HepG2 (cell line): ENCODE results near the gene NAA16. TPM values are rescaled to one million over a fixed set of nuclear protein-coding genes. Genes with fewer than 3 reads are reported as not detected.

Experiments used
- CBX2 ChIP-seq, 2 experiments: fragments of 200-600 bp in 1 of 2; sonication (generic); formaldehyde crosslinking in 1 of 2; IDR thresholded peaks; 2 replicates each; pipeline versions ENCODE4 v1.7.0 to v1.8.1; 2018 to 2022; ENCODE audit warnings: low read depth in 2 of 2, low read length in 1 of 2, mild to moderate bottlenecking in 1 of 2, missing genetic modification reagents in 1 of 2
- EP300 ChIP-seq, 3 experiments: sonication (generic) in 1 of 3; formaldehyde crosslinking in 1 of 3; IDR thresholded peaks; 2 replicates each; pipeline versions ENCODE4 v1.5.1 to v1.6.1; 2011 to 2020; ENCODE audit warnings: low read depth in 2 of 3, low read length in 2 of 3, borderline replicate concordance in 1 of 3, improper control_type of control experiment in 1 of 3, mild to moderate bottlenecking in 1 of 3, missing genetic modification reagents in 1 of 3, moderate library complexity in 1 of 3
- HMGA1 ChIP-seq: sonication (generic); formaldehyde crosslinking; conservative IDR thresholded peaks from 2 replicates; pipeline ENCODE4 v1.4.0; 2020; ENCODE audit warnings: missing genetic modification reagents
- MAFK ChIP-seq, 2 experiments: IDR thresholded peaks in 1 of 2; conservative IDR thresholded peaks in 1 of 2; 2 replicates each; pipeline ENCODE4 v1.6.1; 2011; ENCODE audit warnings: improper control_type of control experiment in 2 of 2, low read length in 2 of 2
- MYC ChIP-seq: sonication (generic); formaldehyde crosslinking; IDR thresholded peaks from 2 replicates; pipeline ENCODE4 v1.9.0; 2021; ENCODE audit warnings: missing genetic modification reagents, borderline replicate concordance
- NFIB ChIP-seq: sonication (generic); formaldehyde crosslinking; IDR thresholded peaks from 2 replicates; pipeline ENCODE4 v1.9.0; 2021; ENCODE audit warnings: missing genetic modification reagents, mild to moderate bottlenecking, borderline replicate concordance
- NRL ChIP-seq: sonication (generic); formaldehyde crosslinking; IDR thresholded peaks from 2 replicates; pipeline ENCODE4 v1.5.0; 2020; ENCODE audit warnings: missing genetic modification reagents, mild to moderate bottlenecking, moderate library complexity, borderline replicate concordance
- ZMAT3 ChIP-seq: sonication (generic); formaldehyde crosslinking; conservative IDR thresholded peaks from 2 replicates; pipeline ENCODE4 v1.7.0; 2021; ENCODE audit warnings: missing genetic modification reagents
- ZNF207 ChIP-seq: fragments of 450-650 bp; IDR thresholded peaks from 2 replicates; pipeline ENCODE4 v1.6.1; 2016; ENCODE audit warnings: antibody characterized with exemption, borderline replicate concordance
- ZNF556 ChIP-seq: sonication (generic); formaldehyde crosslinking; IDR thresholded peaks from 2 replicates; pipeline ENCODE4 v1.4.0; 2020; ENCODE audit warnings: mild to moderate bottlenecking, missing genetic modification reagents, borderline replicate concordance
- ZNF567 ChIP-seq: sonication (generic); formaldehyde crosslinking; IDR thresholded peaks from 2 replicates; pipeline ENCODE4 v1.8.1; 2023; ENCODE audit warnings: mild to moderate bottlenecking, missing genetic modification reagents, borderline replicate concordance
- ZNF660 ChIP-seq: sonication (generic); formaldehyde crosslinking; IDR thresholded peaks from 2 replicates; pipeline ENCODE4 v1.5.1; 2020; ENCODE audit warnings: mild to moderate bottlenecking, low read depth, missing genetic modification reagents, borderline replicate concordance
- polyA plus RNA-seq, 8 experiments: library from polyadenylated mRNA; depleted of rRNA in 3 of 8; stranded (reverse) in 7 of 8; unstranded in 1 of 8; fragments of >200 nt; fragmentation: Illumina TruSeq in 4 of 8; extraction: Trizol in 4 of 8; gene quantifications; 2 replicates each; pipeline versions ENCODE4 v1.2.1 to v1.2.3, GENCODE V29; 2011 to 2016; ENCODE audit warnings: low read depth in 4 of 8, missing spikeins in 1 of 8, mixed read lengths in 1 of 8; ENCODE audit not compliant: insufficient read depth in 1 of 8
- total RNA-seq, 5 experiments: library from RNA; depleted of rRNA; stranded (reverse); fragments of >200 nt; fragmentation: Illumina TruSeq; extraction: Trizol; gene quantifications; 2 replicates each; pipeline ENCODE4 v1.2.3, GENCODE V29; 2016; ENCODE audit warnings: low read depth in 1 of 5
- TF ChIP-seq, protein P1 (sequence below): sonication (generic); formaldehyde crosslinking; IDR thresholded peaks from 2 replicates; pipeline ENCODE4 v1.5.0; 2020; ENCODE audit warnings: mild to moderate bottlenecking, missing genetic modification reagents
- TF ChIP-seq, protein P2 (sequence below): sonication (generic); formaldehyde crosslinking; IDR thresholded peaks from 2 replicates; pipeline ENCODE4 v1.4.0; 2020; ENCODE audit warnings: mild to moderate bottlenecking, missing genetic modification reagents
- TF ChIP-seq, protein P3 (sequence below): sonication (generic); formaldehyde crosslinking; IDR thresholded peaks from 2 replicates; pipeline ENCODE4 v1.4.0; 2020; ENCODE audit warnings: missing genetic modification reagents
- TF ChIP-seq, protein P4 (sequence below): IDR thresholded peaks from 2 replicates; pipeline ENCODE4 v1.6.1; 2016

Gene NAA16
- total and polyA plus RNA-seq, 2 of the 13 experiments (the other 11 are each of a cell fraction or from before 2014, with no cell fraction given): 9.2 to 15.1 TPM

DNA sequence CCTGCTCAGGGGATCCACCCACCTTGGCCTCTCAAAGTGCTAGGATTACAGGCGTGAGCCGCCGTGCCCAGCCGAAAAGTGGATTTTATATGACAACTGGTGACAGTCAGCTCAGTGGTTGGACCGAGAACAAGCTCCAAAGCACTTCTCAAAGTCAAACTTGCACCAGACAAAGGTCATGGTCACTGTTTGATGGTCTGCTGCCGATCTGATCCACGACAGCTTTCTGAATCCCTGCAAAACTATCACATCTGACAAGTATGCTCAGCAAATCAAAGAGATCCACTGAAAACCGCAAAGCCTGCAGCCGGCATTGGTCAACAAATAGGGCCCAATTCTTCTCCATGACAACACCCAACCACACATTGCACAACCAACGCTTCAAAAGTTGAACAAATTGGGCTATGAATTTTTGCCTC is 21.6 kb upstream of the NAA16 start (continued):
- TF ChIP-seq CBX2 (IDR thresholded peaks at IDR 0.05; ENCODE audit: low read depth, low read length): no peak
- TF ChIP-seq CBX2 (CRISPR knock-in tag; IDR thresholded peaks at IDR 0.05; ENCODE audit: low read depth): no peak
- no peak for TF ChIP-seq ZMAT3 (CRISPR knock-in tag)
- no peak for TF ChIP-seq MAFK (conservative IDR thresholded peaks at IDR 0.05 in 1 of 2, IDR thresholded peaks at IDR 0.05 in 1 of 2; ENCODE audit: low read length in 2 of 2)
- TF ChIP-seq NFIB (CRISPR knock-in tag): no peak
- TF ChIP-seq HMGA1 (CRISPR knock-in tag): no peak
- TF ChIP-seq ZNF660 (CRISPR knock-in tag): no peak
- no peak for TF ChIP-seq MYC (CRISPR knock-in tag)
- TF ChIP-seq, protein P1, sequence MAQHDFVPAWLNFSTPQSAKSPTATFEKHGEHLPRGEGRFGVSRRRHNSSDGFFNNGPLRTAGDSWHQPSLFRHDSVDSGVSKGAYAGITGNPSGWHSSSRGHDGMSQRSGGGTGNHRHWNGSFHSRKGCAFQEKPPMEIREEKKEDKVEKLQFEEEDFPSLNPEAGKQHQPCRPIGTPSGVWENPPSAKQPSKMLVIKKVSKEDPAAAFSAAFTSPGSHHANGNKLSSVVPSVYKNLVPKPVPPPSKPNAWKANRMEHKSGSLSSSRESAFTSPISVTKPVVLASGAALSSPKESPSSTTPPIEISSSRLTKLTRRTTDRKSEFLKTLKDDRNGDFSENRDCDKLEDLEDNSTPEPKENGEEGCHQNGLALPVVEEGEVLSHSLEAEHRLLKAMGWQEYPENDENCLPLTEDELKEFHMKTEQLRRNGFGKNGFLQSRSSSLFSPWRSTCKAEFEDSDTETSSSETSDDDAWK (CRISPR knock-in tag): no peak
- TF ChIP-seq ZNF556: 0 out of 2 replicates have a peak, but pooled peaks have one; percentile 16
- TF ChIP-seq, protein P2, sequence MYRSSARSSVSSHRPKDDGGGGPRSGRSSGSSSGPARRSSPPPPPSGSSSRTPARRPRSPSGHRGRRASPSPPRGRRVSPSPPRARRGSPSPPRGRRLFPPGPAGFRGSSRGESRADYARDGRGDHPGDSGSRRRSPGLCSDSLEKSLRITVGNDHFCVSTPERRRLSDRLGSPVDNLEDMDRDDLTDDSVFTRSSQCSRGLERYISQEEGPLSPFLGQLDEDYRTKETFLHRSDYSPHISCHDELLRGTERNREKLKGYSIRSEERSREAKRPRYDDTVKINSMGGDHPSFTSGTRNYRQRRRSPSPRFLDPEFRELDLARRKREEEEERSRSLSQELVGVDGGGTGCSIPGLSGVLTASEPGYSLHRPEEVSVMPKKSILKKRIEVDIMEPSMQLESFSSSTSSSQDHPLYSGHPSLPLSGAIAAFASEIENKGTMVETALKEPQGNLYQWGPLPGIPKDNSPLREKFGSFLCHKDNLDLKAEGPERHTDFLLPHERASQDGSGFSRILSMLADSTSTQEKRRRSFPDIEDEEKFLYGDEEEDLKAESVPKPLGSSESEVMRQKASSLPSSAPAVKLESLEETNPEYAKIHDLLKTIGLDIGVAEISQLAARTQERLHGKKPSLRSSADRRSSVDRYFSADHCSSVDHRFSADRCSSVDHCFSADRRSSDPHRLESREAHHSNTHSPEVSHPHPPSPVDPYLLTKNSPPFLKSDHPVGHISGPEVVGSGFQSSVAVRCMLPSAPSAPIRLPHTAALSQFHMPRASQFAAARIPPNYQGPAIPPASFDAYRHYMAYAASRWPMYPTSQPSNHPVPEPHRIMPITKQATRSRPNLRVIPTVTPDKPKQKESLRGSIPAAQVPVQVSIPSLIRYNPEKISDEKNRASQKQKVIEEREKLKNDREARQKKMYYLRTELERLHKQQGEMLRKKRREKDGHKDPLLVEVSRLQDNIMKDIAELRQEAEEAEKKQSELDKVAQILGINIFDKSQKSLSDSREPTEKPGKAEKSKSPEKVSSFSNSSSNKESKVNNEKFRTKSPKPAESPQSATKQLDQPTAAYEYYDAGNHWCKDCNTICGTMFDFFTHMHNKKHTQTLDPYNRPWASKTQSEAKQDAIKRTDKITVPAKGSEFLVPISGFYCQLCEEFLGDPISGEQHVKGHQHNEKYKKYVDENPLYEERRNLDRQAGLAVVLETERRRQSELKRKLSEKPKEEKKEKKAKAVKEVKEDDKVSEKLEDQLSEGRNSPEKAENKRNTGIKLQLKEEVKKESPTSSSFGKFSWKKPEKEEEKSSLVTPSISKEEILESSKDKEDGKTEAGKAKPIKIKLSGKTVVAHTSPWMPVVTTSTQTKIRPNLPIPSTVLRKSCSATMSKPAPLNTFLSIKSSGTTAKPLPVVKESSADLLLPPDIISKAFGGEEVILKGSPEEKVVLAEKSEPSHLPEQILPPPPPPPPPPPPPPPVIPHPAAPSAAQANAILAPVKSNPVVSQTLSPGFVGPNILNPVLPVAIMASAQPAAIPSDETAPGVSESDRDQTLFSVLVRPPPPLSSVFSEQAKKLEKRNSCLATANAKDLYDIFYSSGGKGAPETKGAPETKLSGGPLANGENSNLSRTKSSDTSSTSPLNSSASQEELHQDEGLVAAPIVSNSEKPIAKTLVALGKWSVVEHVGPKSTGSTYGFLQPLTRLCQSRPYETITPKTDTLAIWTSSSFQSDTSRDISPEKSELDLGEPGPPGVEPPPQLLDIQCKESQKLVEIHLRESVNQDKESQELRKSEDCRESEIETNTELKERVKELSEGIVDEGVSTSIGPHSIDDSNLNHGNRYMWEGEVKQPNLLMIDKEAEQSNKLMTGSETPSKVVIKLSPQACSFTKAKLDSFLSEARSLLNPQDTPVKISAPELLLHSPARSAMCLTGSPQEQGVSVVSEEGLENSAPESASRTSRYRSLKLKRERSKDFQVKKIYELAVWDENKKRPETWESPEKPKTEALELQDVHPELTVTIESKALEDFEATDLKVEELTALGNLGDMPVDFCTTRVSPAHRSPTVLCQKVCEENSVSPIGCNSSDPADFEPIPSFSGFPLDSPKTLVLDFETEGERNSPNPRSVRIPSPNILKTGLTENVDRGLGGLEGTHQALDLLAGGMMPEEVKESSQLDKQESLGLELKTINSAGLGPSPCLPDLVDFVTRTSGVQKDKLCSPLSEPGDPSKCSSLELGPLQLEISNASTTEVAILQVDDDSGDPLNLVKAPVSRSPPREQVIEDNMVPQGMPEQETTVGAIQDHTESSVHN (CRISPR knock-in tag): no peak
- TF ChIP-seq, protein P3, sequence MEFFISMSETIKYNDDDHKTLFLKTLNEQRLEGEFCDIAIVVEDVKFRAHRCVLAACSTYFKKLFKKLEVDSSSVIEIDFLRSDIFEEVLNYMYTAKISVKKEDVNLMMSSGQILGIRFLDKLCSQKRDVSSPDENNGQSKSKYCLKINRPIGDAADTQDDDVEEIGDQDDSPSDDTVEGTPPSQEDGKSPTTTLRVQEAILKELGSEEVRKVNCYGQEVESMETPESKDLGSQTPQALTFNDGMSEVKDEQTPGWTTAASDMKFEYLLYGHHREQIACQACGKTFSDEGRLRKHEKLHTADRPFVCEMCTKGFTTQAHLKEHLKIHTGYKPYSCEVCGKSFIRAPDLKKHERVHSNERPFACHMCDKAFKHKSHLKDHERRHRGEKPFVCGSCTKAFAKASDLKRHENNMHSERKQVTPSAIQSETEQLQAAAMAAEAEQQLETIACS (CRISPR knock-in tag): no peak
- TF ChIP-seq ZNF207: no peak
- no peak for TF ChIP-seq ZNF567 (CRISPR knock-in tag)
- TF ChIP-seq, protein P4, sequence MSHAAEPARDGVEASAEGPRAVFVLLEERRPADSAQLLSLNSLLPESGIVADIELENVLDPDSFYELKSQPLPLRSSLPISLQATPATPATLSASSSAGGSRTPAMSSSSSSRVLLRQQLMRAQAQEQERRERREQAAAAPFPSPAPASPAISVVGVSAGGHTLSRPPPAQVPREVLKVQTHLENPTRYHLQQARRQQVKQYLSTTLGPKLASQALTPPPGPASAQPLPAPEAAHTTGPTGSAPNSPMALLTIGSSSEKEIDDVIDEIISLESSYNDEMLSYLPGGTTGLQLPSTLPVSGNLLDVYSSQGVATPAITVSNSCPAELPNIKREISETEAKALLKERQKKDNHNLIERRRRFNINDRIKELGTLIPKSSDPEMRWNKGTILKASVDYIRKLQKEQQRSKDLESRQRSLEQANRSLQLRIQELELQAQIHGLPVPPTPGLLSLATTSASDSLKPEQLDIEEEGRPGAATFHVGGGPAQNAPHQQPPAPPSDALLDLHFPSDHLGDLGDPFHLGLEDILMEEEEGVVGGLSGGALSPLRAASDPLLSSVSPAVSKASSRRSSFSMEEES (CRISPR knock-in tag): no peak
- no peak for TF ChIP-seq NRL
- TF ChIP-seq EP300 (IDR thresholded peaks at IDR 0.05; ENCODE audit: low read depth in 2 of 2, low read length in 2 of 2): peak; percentile 70 to 77; a peak in 3 of 4 replicates
- peak; percentile 35; the same call in 1 of the 2 replicates for TF ChIP-seq EP300 (CRISPR knock-in tag; IDR thresholded peaks at IDR 0.05; ENCODE audit: borderline replicate concordance)
